Body of pancreas (tissue), 4 donors: ENCODE data around the gene HEYL. TPM values are rescaled to one million over a fixed set of nuclear protein-coding genes. Genes with fewer than 3 reads are reported as not detected.
A peak's percentile ranks its signal among the peaks of the same experiment; 100 is the strongest.

ENCODE experiments used
- ATAC-seq: fragments of 150-250 bp; one replicate; pipeline ENCODE4 v1.9.1; 2016
- DNase-seq, 4 donors: peaks; one replicate each; pipeline ENCODE4 v3.0.0-alpha.2; 2019
- H3K27ac ChIP-seq, 4 donors: fragments of 200-600 bp; sonication (generic); 1 replicate in 3 of 4; 2 replicates in 1 of 4; pipeline versions ENCODE4 v1.5.1 to v1.6.1; 2016 to 2019; ENCODE audit warnings: mild to moderate bottlenecking in 1 of 4, mixed read lengths in 1 of 4, moderate library complexity in 1 of 4
- H3K27me3 ChIP-seq, 2 donors: fragments of 200-600 bp; sonication (generic); one replicate each; pipeline ENCODE4 v1.6.0; 2016; ENCODE audit warnings: mild to moderate bottlenecking in 1 of 2
- H3K36me3 ChIP-seq, 2 donors: fragments of 200-600 bp; sonication (generic); replicated peaks in 1 of 2; 2 replicates each; pipeline ENCODE4 v1.5.1; 2016; ENCODE audit warnings: low read depth in 2 of 2; ENCODE audit not compliant: insufficient read depth in 1 of 2
- H3K4me1 ChIP-seq: fragments of 200-600 bp; sonication (generic); one replicate; pipeline ENCODE4 v1.6.0; 2016
- H3K4me3 ChIP-seq, 2 donors: fragments of 200-600 bp; sonication (generic); 1 replicate in 1 of 2; 2 replicates in 1 of 2; pipeline ENCODE4 v1.5.1; 2016 to 2019
- H3K9me3 ChIP-seq, 3 donors: fragments of 200-600 bp; sonication (generic); 1 replicate in 2 of 3; 2 replicates in 1 of 3; pipeline ENCODE4 v1.5.1; 2016
- POLR2A ChIP-seq, 3 donors: fragments of 450-650 bp; IDR thresholded peaks; one replicate each; pipeline ENCODE4 v1.6.1; 2016; ENCODE audit warnings: antibody characterized with exemption in 3 of 3, mild to moderate bottlenecking in 2 of 3
- WGBS, 2 donors: methylation state at CpG; one replicate each; pipeline ENCODE4 v1.1.5; 2017; 5-methylcytosine and 5-hydroxymethylcytosine counted together
- intact Hi-C: fragments of 100-400 bp; cut with DNase I; formaldehyde crosslinking; loops from one replicate; pipeline ENCODE4 v1.15.1; 2023
- total RNA-seq, 2 donors: library from RNA; depleted of rRNA; stranded (reverse); fragments of >200 nt; gene quantifications; one replicate each; pipeline ENCODE4 v1.1.0, GENCODE V29; 2016
- TF ChIP-seq, protein P1 (sequence below), 7 experiments: fragments of 450-650 bp in 4 of 7; fragments of 200-600 bp in 3 of 7; sonication (generic) in 3 of 7; IDR thresholded peaks; one replicate each; pipeline ENCODE4 v1.5.1; 2016 to 2019; ENCODE audit warnings: antibody characterized with exemption in 7 of 7

Gene HEYL
- total RNA-seq, 2 donors from 2014 or later = 33.6 to 33.7 TPM

DNA sequence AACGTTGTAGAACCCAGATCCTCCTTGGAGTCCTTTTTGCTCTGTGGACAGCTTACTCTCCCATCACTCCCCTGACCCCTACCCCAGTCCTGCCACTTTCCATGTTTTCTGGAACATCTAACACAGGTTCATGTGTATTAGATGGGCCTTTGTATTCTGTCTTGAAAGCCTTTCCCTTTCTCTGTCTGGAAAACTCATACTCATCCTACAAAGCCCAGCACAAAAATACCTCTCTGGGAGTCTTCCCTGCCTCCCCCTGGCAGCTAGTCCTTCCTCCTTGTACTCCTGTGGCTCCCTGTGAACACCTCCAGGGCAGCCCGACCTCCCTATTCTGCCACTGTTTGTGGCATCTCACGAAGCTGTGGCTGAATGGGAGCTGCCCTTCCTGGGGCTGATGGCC, 7.8 kb upstream of the HEYL start:
- DNase-seq (no peak), ATAC-seq (no peak)
- TF ChIP-seq POLR2A (IDR thresholded peaks at IDR 0.05) = no peak
- TF ChIP-seq, protein P1, sequence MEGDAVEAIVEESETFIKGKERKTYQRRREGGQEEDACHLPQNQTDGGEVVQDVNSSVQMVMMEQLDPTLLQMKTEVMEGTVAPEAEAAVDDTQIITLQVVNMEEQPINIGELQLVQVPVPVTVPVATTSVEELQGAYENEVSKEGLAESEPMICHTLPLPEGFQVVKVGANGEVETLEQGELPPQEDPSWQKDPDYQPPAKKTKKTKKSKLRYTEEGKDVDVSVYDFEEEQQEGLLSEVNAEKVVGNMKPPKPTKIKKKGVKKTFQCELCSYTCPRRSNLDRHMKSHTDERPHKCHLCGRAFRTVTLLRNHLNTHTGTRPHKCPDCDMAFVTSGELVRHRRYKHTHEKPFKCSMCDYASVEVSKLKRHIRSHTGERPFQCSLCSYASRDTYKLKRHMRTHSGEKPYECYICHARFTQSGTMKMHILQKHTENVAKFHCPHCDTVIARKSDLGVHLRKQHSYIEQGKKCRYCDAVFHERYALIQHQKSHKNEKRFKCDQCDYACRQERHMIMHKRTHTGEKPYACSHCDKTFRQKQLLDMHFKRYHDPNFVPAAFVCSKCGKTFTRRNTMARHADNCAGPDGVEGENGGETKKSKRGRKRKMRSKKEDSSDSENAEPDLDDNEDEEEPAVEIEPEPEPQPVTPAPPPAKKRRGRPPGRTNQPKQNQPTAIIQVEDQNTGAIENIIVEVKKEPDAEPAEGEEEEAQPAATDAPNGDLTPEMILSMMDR (IDR thresholded peaks at IDR 0.05) = no peak
- no peaks in the 10 kb centered on the region for H3K36me3 ChIP-seq
- intact Hi-C loops = no loop called here
- H3K4me3 ChIP-seq = no peak overlapping the region
- H3K9me3 ChIP-seq = no peaks in the 10 kb centered on the region
- H3K4me1 ChIP-seq = peaks cover 70% of the 10 kb centered on the region
- peak overlapping the region; percentile 84 to 97 (median 94) for H3K27ac ChIP-seq
- WGBS, 2 donors = 48 to 57% methylated on average over 3 of the region's 3 CpGs
- H3K27me3 ChIP-seq = no peaks in the 10 kb centered on the region

DNA sequence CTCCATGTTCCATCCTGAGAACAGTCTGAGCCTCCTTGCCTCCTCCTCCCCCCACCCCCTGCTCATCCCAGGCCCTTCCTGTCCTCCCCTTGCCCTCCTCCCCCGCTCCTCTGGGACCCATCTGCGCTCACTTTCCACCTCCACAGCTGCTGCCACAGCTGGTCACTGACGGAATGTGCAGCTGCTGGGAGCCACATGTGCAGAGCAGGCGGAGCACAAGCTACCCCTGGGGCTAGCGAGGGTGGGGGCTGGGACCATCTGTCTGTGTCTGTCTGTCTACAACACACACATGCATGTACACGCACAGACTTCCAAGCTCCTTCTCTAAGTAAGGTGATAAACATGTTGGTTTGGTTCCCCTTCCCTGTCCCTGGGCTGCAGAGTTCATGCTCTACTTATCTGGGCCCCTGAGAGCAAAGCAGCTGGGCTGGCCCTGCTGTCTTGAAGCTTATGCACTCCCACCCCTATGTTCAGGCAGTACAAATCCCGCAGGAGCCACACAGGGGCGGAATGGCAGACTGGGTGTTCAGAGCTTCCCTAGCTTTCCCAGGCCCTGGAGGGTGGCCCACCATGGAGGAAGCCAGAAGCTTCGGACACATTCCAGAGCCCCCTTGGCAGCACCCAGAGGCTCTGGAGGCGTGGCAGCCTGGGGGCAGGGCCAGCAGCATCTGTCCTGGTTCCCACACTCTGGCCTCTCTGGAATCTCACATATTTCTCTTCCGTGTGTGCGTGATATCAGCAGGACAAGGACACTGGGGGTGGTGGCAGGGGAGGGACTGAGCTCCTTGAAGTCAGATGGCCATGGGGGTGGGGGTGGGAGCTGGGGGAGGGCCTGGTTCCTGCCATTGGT, 7.0 kb upstream of the HEYL start:
- TF ChIP-seq, protein P1 (IDR thresholded peaks at IDR 0.05) = peak in 1 of 7 experiments; percentile 8
- peak in 2 of 3 donors; percentile 55 to 56 for TF ChIP-seq POLR2A (IDR thresholded peaks at IDR 0.05)
- H3K27ac ChIP-seq = peak overlapping the region; percentile 84 to 97 (median 94)
- peak; percentile 92 to 97 (median 95) for DNase-seq
- intact Hi-C loops = no loop called here
- H3K36me3 ChIP-seq = no peaks in the 10 kb centered on the region
- H3K4me1 ChIP-seq = peaks cover 67% of the 10 kb centered on the region
- no peaks in the 10 kb centered on the region for H3K9me3 ChIP-seq
- H3K27me3 ChIP-seq = no peaks in the 10 kb centered on the region
- 15 to 16% methylated on average over 8 to 12 of the region's 12 CpGs for WGBS, 2 donors
- no peak overlapping the region for H3K4me3 ChIP-seq
- peak; percentile 89 for ATAC-seq

DNA sequence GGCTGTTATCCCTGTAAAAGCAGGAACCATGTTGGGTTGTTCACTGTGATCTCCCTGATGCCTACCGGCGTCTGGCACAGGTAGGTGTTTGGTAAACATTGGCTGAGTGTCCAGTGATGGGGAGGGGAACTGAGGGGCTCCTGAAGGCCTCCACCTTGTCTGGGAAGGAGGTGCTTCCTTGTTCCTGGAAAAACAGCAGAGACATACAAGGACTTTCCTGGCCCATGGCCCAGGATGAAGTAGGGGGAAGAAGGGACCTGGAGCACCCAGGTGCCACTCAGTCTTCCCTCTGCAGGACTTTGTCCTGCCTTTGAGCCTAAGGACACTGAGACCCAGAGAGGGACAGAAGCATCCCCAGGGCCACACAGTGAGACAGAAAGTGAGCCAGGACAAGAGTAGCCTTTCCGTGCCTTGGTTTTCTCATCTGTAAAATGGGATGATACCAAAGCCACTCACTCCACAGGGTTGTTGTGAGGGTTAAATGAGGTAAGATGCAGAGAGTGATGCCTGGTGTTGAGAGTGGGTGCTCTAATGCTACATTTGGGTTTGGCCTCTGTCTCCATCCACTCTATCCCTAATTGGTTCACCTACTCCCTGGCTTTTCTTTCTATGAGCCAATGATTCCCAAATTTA, 6.1 kb upstream of the HEYL start:
- ATAC-seq = no peak
- intact Hi-C loops = no loop called here
- peak; percentile 53 to 72 (median 61) for DNase-seq
- Histone ChIP-seq H3K9me3 (no peaks in the 10 kb centered on the region), H3K4me3 (no peak overlapping the region), H3K4me1 (peaks cover 66% of the 10 kb centered on the region), H3K27me3 (no peaks in the 10 kb centered on the region), H3K27ac (peak overlapping the region; percentile 84 to 97 (median 94)), H3K36me3 (no peaks in the 10 kb centered on the region)
- TF ChIP-seq, protein P1 (IDR thresholded peaks at IDR 0.05) = no peak
- 35 to 45% methylated on average over 3 of the region's 3 CpGs for WGBS, 2 donors

DNA sequence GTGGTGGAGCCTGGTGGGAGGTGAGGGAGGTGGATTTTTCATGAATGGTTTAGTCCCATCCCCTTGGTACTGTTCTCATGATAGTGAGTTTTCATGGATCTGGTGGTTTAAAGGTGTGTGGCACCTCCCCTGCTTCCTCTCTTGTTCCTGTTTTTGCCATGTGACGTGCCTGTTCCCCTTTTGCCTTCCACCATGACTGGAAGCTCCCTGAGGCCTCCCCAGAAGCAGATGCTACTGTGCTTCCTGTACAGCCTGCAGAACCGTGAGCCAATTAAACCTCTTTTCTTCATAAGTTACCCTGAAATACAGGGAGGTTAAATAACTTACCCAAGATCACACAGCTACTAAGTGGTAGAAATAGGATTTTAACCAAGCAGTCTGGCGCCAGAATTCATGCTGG, 4.3 kb upstream of the HEYL start:
- TF ChIP-seq POLR2A (IDR thresholded peaks at IDR 0.05) = no peak
- TF ChIP-seq, protein P1 (IDR thresholded peaks at IDR 0.05) = no peak
- no peak for ATAC-seq
- DNase-seq = no peak
- Histone ChIP-seq H3K4me3 (no peak overlapping the region), H3K4me1 (peaks cover 65% of the 10 kb centered on the region), H3K27me3 (no peaks in the 10 kb centered on the region), H3K9me3 (no peaks in the 10 kb centered on the region), H3K36me3 (no peaks in the 10 kb centered on the region), H3K27ac (no peak overlapping the region)
- intact Hi-C loops = no loop called here
- WGBS, 2 donors = 85 to 87% methylated on average over 3 of the region's 3 CpGs
